OCI-LY3 (cell line): ENCODE measurements around the gene LRP1-AS.

Source experiments
- H2AFZ ChIP-seq: fragments of 200-600, 300-600 bp; shearing (Covaris generic); 2 replicates; pipeline ENCODE4 v1.6.0; 2014; ENCODE audit warnings: antibody characterized with exemption, low read depth, low read length
- H3K27ac ChIP-seq: fragments of 200-600, 300-600 bp; sonication (generic); 2 replicates; pipeline ENCODE4 v1.5.1; 2014; ENCODE audit warnings: mild to moderate bottlenecking, low read length, moderate library complexity, mixed read lengths
- H3K27me3 ChIP-seq: fragments of 200-600, 300-600 bp; sonication (generic); 2 replicates; pipeline ENCODE4 v1.6.1; 2014; ENCODE audit warnings: low read depth, low read length, mixed read lengths
- H3K36me3 ChIP-seq: fragments of 200-600, 300-600 bp; sonication (generic); replicated peaks from 2 replicates; pipeline ENCODE3; 2014; ENCODE audit warnings: low read depth, low read length, mixed read lengths
- H3K4me1 ChIP-seq: fragments of 300-600, 200-600 bp; sonication (generic); 2 replicates; pipeline ENCODE4 v1.6.1; 2014; ENCODE audit warnings: low read length, mixed read lengths
- H3K4me2 ChIP-seq: fragments of 200-600, 300-600 bp; sonication (generic); 2 replicates; pipeline ENCODE4 v1.6.1; 2014; ENCODE audit warnings: low read length, mixed read lengths
- H3K4me3 ChIP-seq: fragments of 300-600, 200-600 bp; sonication (generic); 2 replicates; pipeline ENCODE4 v1.5.1; 2014; ENCODE audit warnings: antibody characterized with exemption, mild to moderate bottlenecking, low read length, moderate library complexity
- H3K79me2 ChIP-seq: fragments of 300-600, 200-600 bp; shearing (Covaris generic); 2 replicates; pipeline ENCODE4 v1.6.1; 2014; ENCODE audit warnings: mild to moderate bottlenecking, low read length, mixed read lengths
- H3K9ac ChIP-seq: fragments of 300-600, 200-600 bp; shearing (Covaris generic); 2 replicates; pipeline ENCODE4 v1.6.0; 2014; ENCODE audit warnings: mild to moderate bottlenecking, low read length, moderate library complexity
- H3K9me3 ChIP-seq: fragments of 200-600, 300-600 bp; shearing (Covaris generic); 2 replicates; pipeline ENCODE4 v1.6.1; 2014; ENCODE audit warnings: low read length, mixed read lengths; ENCODE audit not compliant: insufficient read depth
- H4K20me1 ChIP-seq: fragments of 200-600, 300-600 bp; sonication (generic); 2 replicates; pipeline ENCODE4 v1.6.1; 2016; ENCODE audit warnings: low read length, mixed read lengths; ENCODE audit not compliant: insufficient read depth
- EZH2phosphoT487 ChIP-seq: fragments of 200-600 bp; shearing (Covaris generic); IDR thresholded peaks from 2 replicates; pipeline ENCODE4 v1.6.1; 2018; ENCODE audit warnings: antibody characterized with exemption, mixed run types, low read depth
- TF ChIP-seq, protein P1 (sequence below): fragments of 200-600, 300-600 bp; sonication (generic); IDR thresholded peaks from 2 replicates; pipeline ENCODE4 v1.5.1; 2014; ENCODE audit warnings: antibody characterized with exemption, low read length, low read depth

The LRP1-AS gene

DNA sequence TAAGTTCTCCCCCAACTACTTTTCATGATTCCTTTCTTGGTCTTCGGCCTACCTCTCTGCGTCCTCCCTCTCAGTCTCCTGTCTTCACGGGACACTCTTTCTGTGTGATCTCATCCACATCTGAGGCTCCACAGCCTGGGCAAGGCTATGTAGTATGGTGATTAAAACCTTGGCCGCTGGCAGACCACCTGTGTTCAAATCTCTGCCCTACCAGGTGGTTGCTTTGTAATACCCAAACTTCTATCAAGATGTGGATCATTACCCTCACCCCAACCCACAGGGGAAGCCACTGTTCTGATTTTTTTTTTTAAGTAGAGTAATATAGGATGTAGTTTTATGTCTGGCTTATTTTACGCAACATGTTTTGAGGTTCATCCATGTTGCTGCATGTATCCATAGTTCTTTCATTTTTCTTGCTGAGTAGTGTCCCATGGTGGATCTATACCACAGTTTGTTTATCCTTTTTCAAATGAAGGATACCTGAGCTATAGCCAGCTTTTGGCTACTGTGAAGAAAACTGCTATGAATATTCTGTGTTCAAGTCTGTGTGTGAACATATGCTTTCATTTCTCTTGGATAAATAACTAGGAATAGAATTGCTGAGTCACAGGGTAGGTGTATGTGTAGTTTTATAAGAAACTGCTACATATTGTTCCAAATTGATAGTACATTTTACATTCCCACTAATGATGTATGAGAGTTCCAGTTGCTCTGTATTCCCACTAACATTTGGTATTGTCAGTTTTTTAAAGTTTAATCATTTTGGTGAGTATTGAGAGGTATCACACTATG, 27.9 kb downstream of the LRP1-AS start:
- Histone ChIP-seq H4K20me1 (no peaks in the 10 kb centered on the region), H3K4me3 (no peak overlapping the region), H3K36me3 (peaks cover 3% of the 10 kb centered on the region), H3K27ac (no peak overlapping the region), H3K4me2 (peak overlapping the region; percentile 35), H3K9ac (no peak overlapping the region), H3K27me3 (peaks cover 1% of the 10 kb centered on the region), H3K4me1 (peaks cover 16% of the 10 kb centered on the region), H3K9me3 (peaks cover 7% of the 10 kb centered on the region; the same call in 1 of the 2 replicates), H2AFZ (peak overlapping the region; percentile 22), H3K79me2 (no peaks in the 10 kb centered on the region)
- TF ChIP-seq, protein P1, sequence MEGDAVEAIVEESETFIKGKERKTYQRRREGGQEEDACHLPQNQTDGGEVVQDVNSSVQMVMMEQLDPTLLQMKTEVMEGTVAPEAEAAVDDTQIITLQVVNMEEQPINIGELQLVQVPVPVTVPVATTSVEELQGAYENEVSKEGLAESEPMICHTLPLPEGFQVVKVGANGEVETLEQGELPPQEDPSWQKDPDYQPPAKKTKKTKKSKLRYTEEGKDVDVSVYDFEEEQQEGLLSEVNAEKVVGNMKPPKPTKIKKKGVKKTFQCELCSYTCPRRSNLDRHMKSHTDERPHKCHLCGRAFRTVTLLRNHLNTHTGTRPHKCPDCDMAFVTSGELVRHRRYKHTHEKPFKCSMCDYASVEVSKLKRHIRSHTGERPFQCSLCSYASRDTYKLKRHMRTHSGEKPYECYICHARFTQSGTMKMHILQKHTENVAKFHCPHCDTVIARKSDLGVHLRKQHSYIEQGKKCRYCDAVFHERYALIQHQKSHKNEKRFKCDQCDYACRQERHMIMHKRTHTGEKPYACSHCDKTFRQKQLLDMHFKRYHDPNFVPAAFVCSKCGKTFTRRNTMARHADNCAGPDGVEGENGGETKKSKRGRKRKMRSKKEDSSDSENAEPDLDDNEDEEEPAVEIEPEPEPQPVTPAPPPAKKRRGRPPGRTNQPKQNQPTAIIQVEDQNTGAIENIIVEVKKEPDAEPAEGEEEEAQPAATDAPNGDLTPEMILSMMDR: no peak
- no peak for TF ChIP-seq EZH2phosphoT487

- Histone ChIP-seq H4K20me1 (no peaks in the 10 kb centered on the region), H2AFZ (peak overlapping the region; percentile 22), H3K27me3 (no peaks in the 10 kb centered on the region), H3K36me3 (peaks cover 2% of the 10 kb centered on the region), H3K79me2 (no peaks in the 10 kb centered on the region), H3K4me3 (no peak overlapping the region), H3K4me1 (peaks cover 16% of the 10 kb centered on the region), H3K27ac (no peak overlapping the region), H3K9ac (no peak overlapping the region), H3K9me3 (peaks cover 4% of the 10 kb centered on the region; the same call in 1 of the 2 replicates), H3K4me2 (peak overlapping the region; percentile 35)
- TF ChIP-seq, protein P1: no peak
- no peak for TF ChIP-seq EZH2phosphoT487
Observed at GRCh38 chr12:57118711-57119271, 28.6 kb downstream of the LRP1-AS start.

DNA sequence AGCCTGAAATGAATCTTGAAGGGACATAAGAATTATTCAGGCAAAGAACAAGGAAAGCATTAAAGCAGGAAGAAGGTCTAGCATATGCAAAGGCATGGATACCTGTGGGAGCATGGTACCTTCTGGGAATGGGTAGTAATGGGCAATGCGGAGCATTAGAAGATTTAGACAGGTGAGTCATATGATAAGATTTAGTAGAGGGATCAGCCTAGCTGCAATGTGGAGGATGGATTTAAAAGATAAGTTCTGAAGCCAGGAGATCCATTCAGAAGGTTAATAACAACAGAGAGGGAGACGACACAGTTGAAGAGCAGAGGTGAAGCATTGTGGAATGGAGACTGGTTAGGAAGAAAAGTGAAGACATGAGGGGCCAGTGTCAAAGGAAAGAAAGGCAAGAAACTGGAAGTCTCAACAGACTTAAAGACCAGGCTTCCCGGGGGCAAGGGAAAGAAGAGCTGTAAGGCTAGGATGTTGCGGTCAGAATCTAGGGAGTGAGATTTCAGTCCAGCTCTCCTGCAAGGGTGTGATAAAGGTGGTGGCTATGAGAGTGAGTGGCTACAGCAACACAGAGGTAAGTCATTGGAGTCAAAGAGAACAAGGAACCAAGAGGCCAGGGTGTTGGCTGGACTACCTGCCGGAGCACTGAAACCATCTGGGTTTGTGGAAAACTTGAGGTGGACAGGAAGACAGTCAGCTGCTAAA, 30.7 kb downstream of the LRP1-AS start:
- Histone ChIP-seq H3K9me3 (no peaks in the 10 kb centered on the region), H3K36me3 (no peaks in the 10 kb centered on the region), H4K20me1 (no peaks in the 10 kb centered on the region), H3K9ac (no peak overlapping the region), H3K4me2 (no peak overlapping the region), H3K4me1 (peaks cover 22% of the 10 kb centered on the region), H3K79me2 (peaks cover 2% of the 10 kb centered on the region), H3K27me3 (no peaks in the 10 kb centered on the region), H3K27ac (no peak overlapping the region), H2AFZ (no peak overlapping the region), H3K4me3 (no peak overlapping the region)
- TF ChIP-seq, protein P1: no peak
- no peak for TF ChIP-seq EZH2phosphoT487
